BE2C (cell line): ENCODE data around the gene TIMM22.

Source experiments
- DNase-seq: peaks from one replicate; pipeline ENCODE4 v3.0.0-alpha.2; 2020
- H3K27me3 ChIP-seq: fragments of 250-450 bp; sonication (Bioruptor Pico); 2 replicates; pipeline ENCODE4 v1.5.1; 2020; ENCODE audit warnings: mild to moderate bottlenecking
- H3K36me3 ChIP-seq: fragments of 250-450 bp; sonication (Bioruptor Pico); 2 replicates; pipeline ENCODE4 v1.5.1; 2020; ENCODE audit warnings: mild to moderate bottlenecking
- H3K4me1 ChIP-seq: fragments of 250-450 bp; sonication (Bioruptor Pico); 2 replicates; pipeline ENCODE4 v1.5.1; 2020
- H3K4me3 ChIP-seq: 2 replicates; pipeline ENCODE4 v1.5.1; 2011; ENCODE audit warnings: low read depth, low read length
- H3K9me3 ChIP-seq: fragments of 250-450 bp; sonication (Bioruptor Pico); 2 replicates; pipeline ENCODE4 v1.5.1; 2020
- CTCF ChIP-seq: IDR thresholded peaks from 2 replicates; pipeline ENCODE4 v1.5.1; 2012; ENCODE audit warnings: mild to moderate bottlenecking, low read depth, low read length

The TIMM22 gene

DNA sequence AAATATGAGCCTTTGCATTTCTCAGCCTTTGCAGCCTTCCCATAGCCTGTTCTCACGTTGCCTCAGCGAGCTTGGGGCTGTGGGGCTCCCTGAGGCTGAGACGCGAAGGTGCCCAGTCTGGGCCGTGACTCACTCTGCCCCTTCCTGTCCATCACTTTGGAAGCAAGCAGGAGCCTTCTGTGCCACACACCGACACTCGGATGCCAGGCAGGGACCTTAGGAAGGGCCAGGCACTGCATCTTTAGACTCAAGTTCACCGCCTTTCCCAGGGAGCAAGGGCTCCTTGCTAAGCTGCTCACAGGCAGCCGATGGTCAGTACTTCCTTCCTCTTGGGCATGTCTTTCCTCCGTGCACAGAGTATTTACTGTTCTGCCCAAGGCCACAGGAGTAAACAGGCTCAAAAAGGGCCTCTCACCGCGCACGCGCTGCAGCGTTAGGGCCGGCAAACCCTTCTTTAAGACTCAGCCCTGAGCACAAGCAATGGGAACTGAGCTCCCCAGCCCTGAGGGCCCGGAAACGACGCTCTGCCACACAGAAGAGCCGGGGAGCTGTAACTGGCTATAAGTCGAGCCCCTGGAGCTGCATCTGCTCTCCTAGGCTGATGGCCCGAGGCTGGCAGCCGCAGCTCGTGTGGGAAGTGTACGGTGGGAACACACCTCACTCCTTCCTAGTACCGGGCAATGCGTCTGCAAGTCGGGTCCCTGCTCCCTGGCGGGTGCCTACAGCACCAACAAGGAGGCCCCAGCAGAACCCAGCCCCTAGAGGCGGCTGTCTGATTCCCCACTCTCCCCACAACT is 7.2 kb downstream of the TIMM22 start:
- no peak overlapping the region for H3K4me3 ChIP-seq
- peaks cover 26% of the 10 kb centered on the region for H3K36me3 ChIP-seq
- H3K4me1 ChIP-seq: no peaks in the 10 kb centered on the region
- no peak for DNase-seq
- H3K9me3 ChIP-seq: no peaks in the 10 kb centered on the region
- no peak for TF ChIP-seq CTCF
- H3K27me3 ChIP-seq: no peaks in the 10 kb centered on the region

GRCh38 chr17:1004769-1005295 is 7.9 kb downstream of the TIMM22 start:
- H3K27me3 ChIP-seq: no peaks in the 10 kb centered on the region
- no peak for DNase-seq
- H3K4me1 ChIP-seq: no peaks in the 10 kb centered on the region
- peaks cover 20% of the 10 kb centered on the region for H3K36me3 ChIP-seq
- no peaks in the 10 kb centered on the region for H3K9me3 ChIP-seq
- no peak for TF ChIP-seq CTCF
- H3K4me3 ChIP-seq: no peak overlapping the region

- Histone ChIP-seq H3K9me3 (no peaks in the 10 kb centered on the region), H3K36me3 (peaks cover 20% of the 10 kb centered on the region), H3K4me1 (no peaks in the 10 kb centered on the region), H3K4me3 (no peak overlapping the region), H3K27me3 (no peaks in the 10 kb centered on the region)
- no peak for TF ChIP-seq CTCF
- DNase-seq: peak; percentile 28
These were observed 8.5 kb downstream of the TIMM22 start for GRCh38 chr17:1005361-1005946.

- no peaks in the 10 kb centered on the region for H3K27me3 ChIP-seq
- no peak for TF ChIP-seq CTCF
- H3K9me3 ChIP-seq: no peaks in the 10 kb centered on the region
- DNase-seq: no peak
- peaks cover 15% of the 10 kb centered on the region for H3K36me3 ChIP-seq
- H3K4me1 ChIP-seq: no peaks in the 10 kb centered on the region
- H3K4me3 ChIP-seq: no peak overlapping the region
These were observed 9.1 kb downstream of the TIMM22 start for GRCh38 chr17:1006054-1006453.

GRCh38 chr17:1007310-1008007 is 10.5 kb downstream of the TIMM22 start:
- no peak for DNase-seq
- no peak overlapping the region for H3K4me3 ChIP-seq
- no peaks in the 10 kb centered on the region for H3K9me3 ChIP-seq
- peaks cover 6% of the 10 kb centered on the region; the same call in 1 of the 2 replicates for H3K36me3 ChIP-seq
- no peaks in the 10 kb centered on the region for H3K27me3 ChIP-seq
- no peak for TF ChIP-seq CTCF
- H3K4me1 ChIP-seq: no peaks in the 10 kb centered on the region
